ENCODE measurements around the gene DCUN1D1.

- TF ChIP-seq EZH2 (IDR thresholded peaks at IDR 0.05), result no peak
- TF ChIP-seq POLR2AphosphoS5 (IDR thresholded peaks at IDR 0.05; ENCODE audit: borderline replicate concordance, low read depth, low read length), result no peak
Observed at GRCh38 chr3:182978387-182978786, 2.0 kb downstream of the DCUN1D1 start.
